WI38 (cell line): ENCODE results near the gene CCSER1.

ENCODE experiments used
- H3K4me3 ChIP-seq: 2 replicates; pipeline ENCODE4 v1.5.1; 2011; ENCODE audit warnings: low read depth, mild to moderate bottlenecking, control low read depth, low read length
- TF ChIP-seq, protein P1 (sequence below): IDR thresholded peaks from 2 replicates; pipeline ENCODE4 v1.5.1; 2012; ENCODE audit warnings: low read depth, mild to moderate bottlenecking, control low read depth, low read length

Gene CCSER1

DNA sequence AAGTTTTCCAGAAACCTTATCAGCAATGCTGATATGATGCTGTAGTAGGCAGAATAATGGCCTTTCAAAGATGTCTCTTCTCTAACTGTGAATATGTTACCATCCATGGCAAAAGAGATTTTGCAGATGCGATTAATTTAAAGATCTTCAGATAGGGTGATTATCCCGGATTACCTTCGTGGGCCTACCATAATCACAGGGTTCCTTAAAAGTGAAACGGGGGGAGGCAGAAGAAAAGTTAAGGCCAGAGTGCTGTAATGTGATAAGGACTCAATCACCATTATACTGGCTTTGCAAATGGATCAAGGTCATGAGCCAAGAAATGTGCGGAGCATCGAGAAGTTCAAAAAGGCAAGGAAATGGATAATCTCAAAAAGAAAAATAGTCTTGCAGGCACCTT is 459.6 kb downstream of the CCSER1 start:
- TF ChIP-seq, protein P1, sequence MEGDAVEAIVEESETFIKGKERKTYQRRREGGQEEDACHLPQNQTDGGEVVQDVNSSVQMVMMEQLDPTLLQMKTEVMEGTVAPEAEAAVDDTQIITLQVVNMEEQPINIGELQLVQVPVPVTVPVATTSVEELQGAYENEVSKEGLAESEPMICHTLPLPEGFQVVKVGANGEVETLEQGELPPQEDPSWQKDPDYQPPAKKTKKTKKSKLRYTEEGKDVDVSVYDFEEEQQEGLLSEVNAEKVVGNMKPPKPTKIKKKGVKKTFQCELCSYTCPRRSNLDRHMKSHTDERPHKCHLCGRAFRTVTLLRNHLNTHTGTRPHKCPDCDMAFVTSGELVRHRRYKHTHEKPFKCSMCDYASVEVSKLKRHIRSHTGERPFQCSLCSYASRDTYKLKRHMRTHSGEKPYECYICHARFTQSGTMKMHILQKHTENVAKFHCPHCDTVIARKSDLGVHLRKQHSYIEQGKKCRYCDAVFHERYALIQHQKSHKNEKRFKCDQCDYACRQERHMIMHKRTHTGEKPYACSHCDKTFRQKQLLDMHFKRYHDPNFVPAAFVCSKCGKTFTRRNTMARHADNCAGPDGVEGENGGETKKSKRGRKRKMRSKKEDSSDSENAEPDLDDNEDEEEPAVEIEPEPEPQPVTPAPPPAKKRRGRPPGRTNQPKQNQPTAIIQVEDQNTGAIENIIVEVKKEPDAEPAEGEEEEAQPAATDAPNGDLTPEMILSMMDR: no peak
- no peak overlapping the region for H3K4me3 ChIP-seq

DNA sequence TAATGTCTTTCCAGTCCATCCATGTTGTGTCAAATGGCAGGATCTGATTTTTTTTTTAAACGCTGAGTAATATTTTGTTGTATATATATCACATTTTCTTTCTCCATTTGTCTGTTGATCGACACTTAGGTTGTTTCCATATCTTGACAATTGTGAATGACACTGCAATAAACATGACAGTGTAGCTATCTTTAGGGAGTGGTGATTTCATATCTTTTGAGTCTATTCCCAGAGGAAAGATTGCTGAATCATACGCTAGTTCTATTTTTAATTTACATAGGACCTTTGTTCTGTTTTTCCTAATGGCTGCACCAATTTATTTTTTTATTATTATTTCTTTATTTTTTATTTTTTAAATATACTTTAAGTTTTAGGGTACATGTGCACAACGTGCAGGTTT is 470.7 kb downstream of the CCSER1 start:
- no peak overlapping the region for H3K4me3 ChIP-seq
- TF ChIP-seq, protein P1: no peak

DNA sequence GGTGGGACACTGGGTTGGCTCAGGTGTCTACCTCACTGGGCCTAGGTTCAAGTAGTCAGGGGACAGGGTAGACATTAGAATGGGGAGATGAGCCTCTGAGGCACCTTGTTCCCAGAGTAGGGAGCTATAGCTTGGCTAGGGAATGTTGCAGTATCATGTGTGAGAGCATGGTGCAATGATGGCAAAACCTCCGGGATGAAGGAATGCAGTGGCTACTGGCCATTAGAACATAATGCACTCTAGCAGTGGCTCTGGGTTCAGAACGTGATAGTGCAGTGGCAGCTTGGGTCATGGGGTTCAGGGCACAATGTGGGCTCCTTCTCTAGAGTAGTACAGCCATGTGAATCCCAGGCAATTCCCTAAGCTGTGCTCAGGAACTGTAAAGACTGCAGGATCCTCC is 471.5 kb downstream of the CCSER1 start:
- no peak overlapping the region for H3K4me3 ChIP-seq
- TF ChIP-seq, protein P1: no peak

DNA sequence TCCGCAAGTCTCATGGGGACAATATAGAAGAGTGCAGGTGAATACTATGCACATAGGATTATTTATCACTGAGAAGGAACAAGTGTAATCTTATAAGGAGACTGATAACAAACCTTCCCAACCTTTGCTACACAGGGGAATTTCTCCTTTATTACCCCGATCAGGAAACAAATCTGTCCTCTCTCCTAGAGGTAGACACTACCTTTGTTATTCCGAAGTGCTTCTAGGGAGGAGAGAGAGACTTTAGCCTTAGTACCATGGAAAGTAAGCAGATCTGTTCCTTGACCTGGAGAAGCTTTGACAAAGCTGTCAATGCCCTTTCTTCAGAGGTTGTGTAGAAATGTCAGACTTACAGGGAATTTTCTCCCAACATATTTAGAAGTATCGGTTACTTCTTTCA is 475.5 kb downstream of the CCSER1 start:
- no peak overlapping the region for H3K4me3 ChIP-seq
- TF ChIP-seq, protein P1: no peak

DNA sequence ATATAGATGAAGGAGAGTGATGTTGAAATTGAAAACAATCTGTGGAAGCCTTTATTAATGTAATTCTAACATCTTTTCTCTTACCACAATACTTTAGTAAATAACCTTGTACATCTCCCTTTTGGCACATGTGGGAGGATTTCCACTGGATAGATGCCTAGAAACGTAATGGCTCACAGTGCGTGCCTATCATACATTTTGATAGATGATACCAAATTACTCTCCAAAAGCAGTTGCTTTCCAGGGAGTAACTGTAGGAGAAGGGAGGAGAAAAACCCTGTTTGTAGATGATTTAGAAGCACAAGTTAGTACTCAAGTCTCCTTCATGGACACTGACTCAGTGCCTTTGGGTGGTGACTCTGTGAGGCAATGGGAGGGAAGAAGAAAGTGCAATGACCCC is 476.3 kb downstream of the CCSER1 start:
- TF ChIP-seq, protein P1: no peak
- H3K4me3 ChIP-seq: no peak overlapping the region

DNA sequence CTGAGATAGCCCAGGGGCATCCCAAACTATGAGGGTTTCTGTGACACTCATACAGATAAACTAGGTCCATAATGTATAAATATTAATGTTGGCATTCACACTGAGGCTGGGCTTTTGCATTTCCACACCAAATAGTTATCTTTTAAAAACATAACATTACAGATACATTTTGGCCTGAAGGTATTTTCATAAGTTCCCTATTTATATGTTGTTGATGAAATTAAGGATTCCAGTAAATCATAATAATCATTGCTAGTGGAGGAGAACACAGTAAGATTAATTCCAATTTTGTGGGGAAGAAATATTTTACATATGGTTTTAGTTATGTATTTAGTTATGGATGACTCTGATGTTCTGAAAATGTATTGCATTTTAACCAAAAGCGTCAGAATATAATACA is 479.6 kb downstream of the CCSER1 start:
- H3K4me3 ChIP-seq: no peak overlapping the region
- TF ChIP-seq, protein P1: no peak

DNA sequence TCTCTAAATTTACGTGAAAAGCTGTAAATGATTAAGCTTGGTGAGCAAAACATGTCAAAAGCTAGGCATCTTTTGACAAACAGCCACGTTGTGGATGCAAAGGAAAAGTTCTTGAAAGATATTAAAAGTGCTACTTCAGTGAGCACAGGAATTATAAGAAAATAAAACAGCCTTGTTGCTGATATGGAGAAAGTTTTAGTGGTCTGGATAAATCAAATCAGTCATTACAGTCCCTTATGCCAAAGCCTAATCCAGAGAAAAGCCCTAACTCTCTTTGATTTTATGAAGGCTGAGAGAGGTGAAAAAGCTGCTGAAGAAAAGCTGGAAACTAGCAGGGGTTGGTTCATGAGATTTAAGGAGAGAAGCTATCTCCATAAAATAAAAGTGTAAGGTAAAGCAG is 487.2 kb downstream of the CCSER1 start:
- H3K4me3 ChIP-seq: no peak overlapping the region
- TF ChIP-seq, protein P1: no peak
